ENCODE results near the gene NRIP1. TPM values are rescaled to one million over a fixed set of nuclear protein-coding genes. Genes with fewer than 3 reads are reported as not detected.
"Not testable (repeated sequence)": the region's sequence is repeated elsewhere in the genome, so short reads cannot be mapped to it uniquely, and the experiment has no call there.

The NRIP1 gene
- polyA plus RNA-seq, 1 donor: 56.8 TPM

DNA sequence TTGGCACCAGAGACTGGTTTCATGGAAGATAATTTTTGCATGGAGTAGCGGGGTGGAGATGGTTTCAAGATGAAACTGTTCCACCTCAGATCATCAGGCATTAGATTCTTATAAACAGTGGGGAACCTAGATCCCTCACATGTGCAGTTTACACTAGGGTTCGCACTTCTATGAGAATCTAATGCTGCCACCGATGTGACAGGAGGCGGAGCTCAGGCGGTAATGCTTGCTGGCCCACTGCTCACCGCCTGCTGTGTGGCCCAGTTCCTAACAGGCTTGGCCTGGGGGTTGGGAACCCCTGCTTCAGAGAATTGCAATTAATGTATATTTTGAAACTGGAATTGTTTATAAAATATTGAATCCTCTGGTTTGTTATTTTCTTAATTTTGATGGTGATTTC is 92.1 kb downstream of the NRIP1 start:
- no peak for DNase-seq

GRCh38 chr21:14968821-14969220 is 96.0 kb downstream of the NRIP1 start:
- DNase-seq: no peak

- no peak for DNase-seq
Observed at GRCh38 chr21:14968029-14968428, 96.8 kb downstream of the NRIP1 start.

- DNase-seq: no peak
Observed at GRCh38 chr21:14964621-14965020, 100.2 kb downstream of the NRIP1 start.

DNA sequence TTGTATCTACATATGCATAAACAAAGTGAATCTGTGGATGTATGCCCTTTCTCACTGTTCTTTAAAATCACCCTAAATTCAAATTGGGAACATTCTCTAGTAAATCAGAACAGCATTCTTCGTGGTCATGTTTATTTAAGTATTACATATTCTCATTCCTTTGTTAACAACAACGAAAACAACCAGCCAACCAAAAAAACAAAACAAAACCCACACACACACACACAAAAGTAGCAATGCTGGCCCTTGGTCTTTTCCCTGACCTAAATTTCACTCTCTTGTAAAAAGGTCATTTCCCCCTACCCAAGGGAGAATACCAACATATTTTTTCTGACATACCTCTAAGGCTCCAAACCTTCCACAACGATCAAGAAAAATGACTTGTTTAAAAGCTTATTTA is 102.6 kb downstream of the NRIP1 start:
- no peak for DNase-seq

- DNase-seq: no peak
Observed at GRCh38 chr21:14961502-14961901, 103.3 kb downstream of the NRIP1 start.

GRCh38 chr21:14959343-14959742 is 105.5 kb downstream of the NRIP1 start:
- DNase-seq: no peak

- DNase-seq: no peak
Observed at GRCh38 chr21:14957836-14958235, 107.0 kb downstream of the NRIP1 start.

GRCh38 chr21:14956807-14957206 is 108.0 kb downstream of the NRIP1 start:
- DNase-seq: no peak

DNA sequence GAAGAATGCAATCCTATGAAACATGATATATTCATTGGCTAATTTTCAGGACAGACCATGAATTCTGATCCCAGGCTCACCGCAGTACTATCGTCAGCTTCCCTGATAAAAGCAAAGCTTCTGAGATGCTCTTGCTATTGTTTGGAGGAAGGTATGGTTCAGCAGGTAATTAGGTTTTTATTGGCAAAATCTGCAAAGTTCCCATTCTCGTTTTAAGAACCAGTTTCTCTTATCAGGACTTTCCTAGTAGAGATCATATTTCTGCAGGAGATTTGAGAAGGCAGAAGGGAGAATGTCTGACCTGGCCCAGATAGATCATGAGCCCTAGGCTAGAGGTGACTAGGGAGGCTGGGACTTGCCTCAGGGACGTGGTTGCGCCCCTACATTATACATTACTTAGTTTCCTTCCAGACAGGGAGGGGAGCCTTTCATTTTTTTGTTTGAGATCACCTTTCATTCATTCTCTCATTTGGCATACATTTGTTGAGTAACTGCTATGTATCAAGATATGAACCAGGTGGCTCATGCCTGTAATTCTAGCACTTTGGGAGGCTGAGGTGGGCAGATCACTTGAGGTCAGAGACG is 108.8 kb downstream of the NRIP1 start:
- no peak for DNase-seq

GRCh38 chr21:14952916-14953315 is 111.9 kb downstream of the NRIP1 start:
- no peak for DNase-seq

DNA sequence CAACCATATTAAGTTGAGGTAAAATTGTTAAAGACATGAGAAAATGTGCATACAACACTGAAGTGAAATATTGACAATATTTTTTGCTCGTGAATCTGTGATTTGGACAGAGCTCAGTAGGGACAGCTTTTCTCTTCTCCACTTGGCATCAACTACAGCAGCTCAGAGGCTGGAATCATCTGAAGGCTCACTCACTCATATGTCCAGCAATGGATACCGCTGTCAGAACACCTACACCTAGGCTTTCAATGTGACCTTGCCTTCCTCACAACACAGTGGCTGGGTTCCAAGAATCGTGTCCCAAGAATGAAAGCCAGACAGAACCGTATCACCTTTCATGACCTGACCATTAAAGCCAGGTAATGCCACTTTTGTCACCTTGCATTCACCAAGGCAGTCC is 115.2 kb downstream of the NRIP1 start:
- DNase-seq: no peak

DNA sequence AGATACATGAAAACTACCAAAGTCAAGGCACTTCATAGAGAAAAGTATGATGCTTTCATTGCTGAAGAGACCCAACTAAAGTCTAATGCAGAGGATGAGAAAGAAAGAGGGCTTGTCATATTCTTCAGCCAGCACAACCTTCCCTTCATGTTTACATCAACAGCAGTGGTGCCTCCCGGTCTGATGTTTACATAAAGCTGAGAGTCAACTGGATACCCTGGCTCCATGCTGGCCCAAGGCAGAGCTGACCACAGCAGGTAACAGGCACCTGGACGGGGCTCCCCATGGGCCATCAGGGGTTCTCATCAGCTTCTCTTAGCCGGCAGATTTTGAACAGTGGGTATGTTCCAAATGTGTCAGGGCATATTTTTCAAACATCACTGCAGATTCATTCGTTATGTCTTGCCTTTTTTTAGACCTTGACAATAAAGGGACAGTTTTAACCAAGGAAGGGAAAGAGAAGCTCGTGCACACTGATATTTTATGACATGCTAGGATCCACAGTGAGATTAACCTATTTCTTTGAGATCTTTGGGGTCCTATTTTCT is 117.1 kb downstream of the NRIP1 start:
- DNase-seq: no peak

GRCh38 chr21:14945176-14945575 is 119.6 kb downstream of the NRIP1 start:
- no peak for DNase-seq

GRCh38 chr21:14943616-14944015 is 121.2 kb downstream of the NRIP1 start:
- no peak for DNase-seq

DNA sequence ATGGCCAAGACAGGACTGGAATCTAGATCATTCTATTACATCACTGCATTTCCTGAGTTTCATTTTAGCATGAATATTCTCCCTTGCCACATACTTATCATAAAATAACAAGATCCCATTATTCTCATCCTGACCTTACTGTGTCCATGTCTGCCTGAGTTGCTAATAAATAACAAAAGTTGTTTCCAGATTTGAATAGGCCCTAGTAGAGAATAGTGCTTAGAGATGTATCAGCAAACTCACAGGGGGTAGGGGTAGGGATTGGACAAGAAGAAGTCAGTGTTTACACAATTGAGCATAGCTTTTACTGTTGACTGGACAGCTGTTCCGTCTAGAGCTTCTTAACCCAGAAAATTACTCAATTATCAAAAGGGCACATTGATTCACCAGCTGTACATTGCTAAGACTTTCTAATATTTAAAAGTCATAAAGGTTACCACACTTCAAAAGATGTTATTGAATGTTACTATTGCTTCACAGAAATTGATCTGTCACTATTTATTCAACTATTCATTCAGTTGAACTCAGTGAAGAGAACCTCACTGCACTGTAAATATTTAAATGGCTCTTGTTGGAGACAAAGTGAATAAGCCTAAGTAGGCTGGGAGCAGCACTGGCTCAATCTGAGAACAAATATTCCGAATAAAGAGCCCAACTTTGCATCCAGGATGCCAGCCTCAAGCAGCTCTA is 121.9 kb downstream of the NRIP1 start:
- no peak for DNase-seq

DNA sequence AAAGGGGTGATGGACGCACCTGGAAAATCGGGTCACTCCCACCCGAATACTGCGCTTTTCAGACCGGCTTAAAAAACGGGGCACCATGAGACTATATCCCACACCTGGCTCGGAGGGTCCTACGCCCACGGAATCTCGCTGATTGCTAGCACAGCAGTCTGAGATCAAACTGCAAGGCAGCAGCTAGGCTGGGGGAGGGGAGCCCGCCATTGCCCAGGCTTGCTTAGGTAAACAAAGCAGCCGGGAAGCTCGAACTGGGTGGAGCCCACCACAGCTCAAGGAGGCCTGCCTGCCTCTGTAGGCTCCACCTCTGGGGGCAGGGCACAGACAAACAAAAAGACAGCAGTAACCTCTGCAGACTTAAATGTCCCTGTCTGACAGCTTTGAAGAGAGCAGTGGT is 137.5 kb downstream of the NRIP1 start:
- not testable (repeated sequence) for DNase-seq

DNA sequence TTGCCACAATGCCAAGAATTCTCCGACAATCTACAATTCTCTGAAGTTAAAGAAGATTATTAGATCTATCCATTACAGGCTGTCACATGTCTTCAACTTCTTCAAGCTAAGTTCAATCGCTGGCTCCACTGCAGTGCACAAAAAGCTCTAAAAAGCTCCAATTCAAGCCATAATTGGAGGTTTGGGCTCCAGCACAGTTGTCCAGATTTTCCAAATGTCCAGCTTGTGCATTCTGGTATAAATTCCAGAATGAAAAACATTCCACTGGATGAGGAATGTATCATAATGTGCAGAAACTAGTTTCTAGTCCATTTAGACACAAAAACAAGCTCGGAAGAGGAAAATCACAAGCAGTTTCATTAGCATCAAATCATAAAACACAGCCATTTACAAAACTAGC is 138.6 kb downstream of the NRIP1 start:
- DNase-seq: no peak

GRCh38 chr21:14923468-14923867 is 141.3 kb downstream of the NRIP1 start:
- no peak for DNase-seq

DNA sequence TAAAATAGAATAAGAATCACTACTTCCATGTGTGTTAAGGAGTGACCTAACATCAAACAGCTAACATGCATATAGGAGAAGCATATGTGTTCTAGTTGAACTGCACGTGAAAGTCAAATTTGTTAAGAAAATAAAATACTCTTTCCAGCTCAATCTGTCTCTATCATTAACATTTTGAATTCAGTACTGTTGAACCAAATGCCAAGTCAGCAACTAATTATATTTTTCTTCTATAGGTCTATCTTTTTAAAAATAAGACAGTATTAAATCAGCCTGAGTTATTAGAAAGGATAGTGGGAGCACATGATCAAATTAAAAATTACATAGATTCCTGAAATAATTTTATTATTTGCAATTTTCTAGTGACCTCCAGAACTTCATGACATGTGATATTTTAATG is 141.8 kb downstream of the NRIP1 start:
- no peak for DNase-seq

- no peak for DNase-seq
Observed at GRCh38 chr21:14918527-14918926, 146.3 kb downstream of the NRIP1 start.

GRCh38 chr21:14917762-14918161 is 147.0 kb downstream of the NRIP1 start:
- DNase-seq: no peak

DNA sequence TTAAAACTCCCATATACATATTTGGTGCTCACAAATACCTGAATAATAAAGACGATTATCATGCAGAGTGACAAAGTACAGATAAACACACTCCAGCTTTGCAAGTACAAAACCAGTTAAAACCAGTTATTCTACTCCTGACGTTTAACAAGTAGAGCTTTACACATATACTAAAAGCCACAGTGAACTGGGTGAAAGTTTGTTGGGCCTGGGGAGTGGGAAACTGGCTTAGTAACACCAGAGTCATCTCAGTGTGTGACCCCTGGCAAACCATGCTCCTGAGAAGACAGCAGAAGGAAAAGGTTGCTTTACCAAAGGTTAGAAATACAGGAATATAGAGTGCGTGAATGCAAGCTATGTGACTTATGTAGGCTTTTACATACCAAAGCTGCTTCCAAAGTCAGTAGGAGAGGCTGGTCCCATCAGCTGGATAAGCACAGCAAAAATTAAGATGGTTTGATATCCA is 148.1 kb downstream of the NRIP1 start:
- DNase-seq: no peak

DNA sequence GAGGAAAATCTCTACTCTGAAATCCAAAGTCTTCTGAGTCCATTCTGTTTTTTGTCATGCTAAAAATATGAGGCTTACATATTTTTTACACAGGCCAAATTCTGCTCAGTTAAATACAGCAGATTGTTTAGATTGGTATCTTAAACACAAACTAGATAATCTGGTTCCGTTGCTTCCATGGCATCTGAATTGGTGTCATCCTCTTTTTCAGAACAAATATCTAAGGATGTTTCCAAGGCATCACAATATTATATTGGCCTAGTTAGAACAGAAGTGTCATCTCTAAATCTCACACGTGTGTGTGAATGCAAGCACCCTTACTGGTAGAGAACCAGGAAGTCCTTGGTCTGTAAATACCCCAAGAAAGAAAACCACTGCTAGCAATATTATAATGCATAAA is 151.2 kb downstream of the NRIP1 start:
- DNase-seq: no peak
